Measurements from ENCODE around the gene EGFL6.

- TF ChIP-seq CTCF (conservative IDR thresholded peaks at IDR 0.05; ENCODE audit: low read depth, low read length) (no peak), EZH2 (IDR thresholded peaks at IDR 0.05; ENCODE audit: low read length, unreplicated experiment) (no peak)
Observed at GRCh38 chrX:13597874-13598273, 28.5 kb downstream of the EGFL6 start.

Data from PC-3 (cell line).